ENCODE measurements around the gene CCT7. TPM values are rescaled to one million over a fixed set of nuclear protein-coding genes. Genes with fewer than 3 reads are reported as not detected.

Gene CCT7
- total and polyA plus RNA-seq, 2 of the 8 experiments (the other 6 are each of a cell fraction or from before 2014, with no cell fraction given), result 440 to 474 TPM

- no peak for TF ChIP-seq YY1 (IDR thresholded peaks at IDR 0.05; ENCODE audit: low read depth, low read length)
- TF ChIP-seq NRF1 (IDR thresholded peaks at IDR 0.05; ENCODE audit: low read depth, low read length), result no peak
Observed at GRCh38 chr2:73233154-73233931, 765 bp upstream of the CCT7 start, which contains the start of gene PRADC1 (continued).

All from H1 (cell line).